ENCODE measurements around the gene CAMK1D.

Gene CAMK1D

DNA sequence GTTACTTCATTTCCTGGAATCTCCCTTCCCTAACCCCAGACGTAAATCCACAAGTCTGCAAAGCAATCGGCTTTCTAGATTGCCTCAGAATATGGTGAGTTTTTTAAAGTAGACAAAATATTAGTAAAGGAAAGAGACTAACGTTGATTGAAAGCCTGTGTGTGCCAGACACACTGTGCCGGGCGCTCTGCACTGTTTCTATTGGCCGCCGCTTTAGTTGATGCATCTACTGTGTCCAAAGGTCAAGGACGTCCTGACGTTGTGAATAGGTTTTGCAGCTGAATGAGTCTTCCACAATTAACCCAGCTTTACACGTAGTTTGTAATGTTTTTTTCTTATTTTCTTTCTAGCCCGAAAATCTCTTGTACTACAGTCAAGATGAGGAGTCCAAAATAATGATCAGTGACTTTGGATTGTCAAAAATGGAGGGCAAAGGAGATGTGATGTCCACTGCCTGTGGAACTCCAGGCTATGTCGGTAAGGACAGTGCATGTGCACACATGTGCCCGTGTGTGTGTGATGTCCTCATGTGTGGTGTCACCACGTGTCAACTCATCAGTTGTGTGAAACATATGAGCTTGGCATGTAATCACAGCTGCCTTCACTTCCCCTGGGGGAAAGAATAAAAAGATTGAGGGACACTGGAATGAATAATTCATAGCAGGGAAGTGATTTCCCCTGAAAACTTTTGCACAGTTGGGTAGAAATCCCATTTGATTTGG, 420.1 kb downstream of the CAMK1D start:
- DNase-seq (ENCODE audit: low spot score): no peak

DNA sequence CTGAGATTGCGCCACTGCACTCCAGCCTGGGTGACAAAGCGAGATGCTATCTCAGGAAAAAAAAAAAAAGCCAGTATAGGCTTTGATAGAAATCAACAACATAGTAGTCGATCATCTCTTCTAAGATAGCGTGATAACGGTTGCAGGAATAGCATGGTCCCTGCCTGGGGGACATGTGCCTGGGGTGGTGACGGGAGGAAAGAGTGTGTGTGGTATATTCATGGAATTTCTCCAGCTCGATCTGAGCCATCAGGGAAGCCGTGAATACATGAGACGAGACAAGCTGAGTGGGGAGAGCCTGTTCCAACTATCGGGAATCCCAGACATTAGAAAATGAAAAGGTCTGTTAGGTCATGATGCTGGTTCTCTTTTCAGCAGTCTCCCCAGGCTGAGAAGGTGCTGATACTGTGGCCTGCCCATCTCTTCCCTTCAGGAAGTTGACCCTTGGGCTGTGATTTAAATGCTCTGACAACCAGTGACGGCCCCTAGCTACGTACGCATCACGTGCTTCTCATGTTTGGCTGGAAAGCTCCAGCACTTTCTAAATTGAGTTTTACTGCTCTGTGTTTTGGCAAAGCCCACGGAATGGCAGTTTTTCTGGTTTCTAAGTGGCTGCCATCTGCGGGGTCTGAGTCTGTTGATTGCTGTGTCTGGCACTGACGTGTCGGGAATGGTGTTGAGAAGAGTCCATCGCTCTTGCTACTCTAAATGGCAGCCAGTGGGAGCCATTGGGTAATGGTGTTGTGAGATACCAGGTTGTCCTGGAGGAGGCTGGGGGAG, 422.8 kb downstream of the CAMK1D start:
- no peak for DNase-seq (ENCODE audit: low spot score)

DNA sequence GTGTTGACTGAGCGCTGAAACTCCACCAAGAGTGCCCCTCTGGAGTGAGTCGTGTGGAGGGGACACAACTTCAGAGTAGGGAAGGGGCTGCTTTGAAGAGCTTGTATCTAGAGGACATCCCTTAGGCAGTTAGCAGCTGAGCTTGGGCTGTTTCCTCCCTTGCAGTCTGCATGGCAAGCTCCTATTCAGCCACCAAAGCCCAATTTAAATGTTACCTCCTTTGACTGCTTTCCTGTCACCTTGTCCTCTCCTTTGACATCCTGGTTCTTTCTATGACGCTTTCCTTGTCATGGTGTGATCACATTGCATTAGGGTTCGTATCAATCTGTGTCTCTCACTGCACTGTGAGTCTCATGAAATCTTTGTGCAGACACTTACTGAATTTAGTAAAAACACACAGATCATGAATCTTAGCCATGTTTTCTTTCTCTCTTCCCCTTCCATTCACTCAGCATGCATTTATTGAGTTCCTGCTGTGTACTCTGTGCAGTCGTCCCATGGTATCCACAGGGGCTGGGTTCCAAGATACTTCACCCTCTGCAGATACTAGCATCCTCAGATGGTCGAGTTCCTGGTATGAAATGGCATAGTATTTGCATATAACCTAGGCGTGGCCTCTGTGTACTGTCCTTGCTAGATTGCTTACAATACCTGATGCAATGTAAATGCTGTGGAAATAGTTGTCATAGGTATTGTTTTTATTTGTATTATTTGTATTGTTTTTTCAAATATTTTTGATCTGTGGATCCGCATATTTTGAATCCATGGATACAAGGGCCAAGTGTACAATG, 423.6 kb downstream of the CAMK1D start:
- no peak for DNase-seq (ENCODE audit: low spot score)

DNA sequence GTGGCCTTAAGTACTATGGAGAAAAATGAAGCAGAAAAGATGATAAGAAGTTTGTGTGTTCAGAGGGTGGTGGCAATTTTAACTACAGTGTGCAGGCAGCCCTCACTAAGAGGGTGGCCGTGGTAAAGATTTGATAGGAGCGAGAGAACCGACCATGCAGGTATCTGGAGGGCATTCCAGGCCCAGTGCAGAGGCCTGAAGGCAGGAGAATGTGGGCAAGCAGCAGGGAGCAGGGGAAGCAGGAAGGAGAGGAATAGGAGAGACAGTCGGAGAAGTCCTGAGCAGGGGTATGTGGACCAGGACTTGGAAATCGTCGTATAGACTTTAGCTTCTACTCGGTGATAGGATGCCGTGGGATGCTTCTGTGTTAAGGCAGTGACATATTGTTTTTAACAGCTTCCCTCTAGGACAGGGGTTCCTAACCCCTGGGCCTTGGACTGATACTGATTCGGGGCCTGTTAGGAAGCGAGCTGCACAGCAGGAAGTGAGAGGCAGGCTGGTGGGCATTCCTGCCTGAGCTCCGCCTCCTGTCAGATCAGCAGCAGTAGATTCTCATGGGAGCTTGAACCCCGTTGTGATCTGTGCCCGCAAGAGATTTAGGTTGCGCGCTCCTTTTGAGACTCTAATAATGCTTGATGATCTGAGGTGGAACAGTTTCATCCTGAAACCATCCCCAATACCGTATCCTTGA, 425.0 kb downstream of the CAMK1D start:
- no peak for DNase-seq (ENCODE audit: low spot score)

DNA sequence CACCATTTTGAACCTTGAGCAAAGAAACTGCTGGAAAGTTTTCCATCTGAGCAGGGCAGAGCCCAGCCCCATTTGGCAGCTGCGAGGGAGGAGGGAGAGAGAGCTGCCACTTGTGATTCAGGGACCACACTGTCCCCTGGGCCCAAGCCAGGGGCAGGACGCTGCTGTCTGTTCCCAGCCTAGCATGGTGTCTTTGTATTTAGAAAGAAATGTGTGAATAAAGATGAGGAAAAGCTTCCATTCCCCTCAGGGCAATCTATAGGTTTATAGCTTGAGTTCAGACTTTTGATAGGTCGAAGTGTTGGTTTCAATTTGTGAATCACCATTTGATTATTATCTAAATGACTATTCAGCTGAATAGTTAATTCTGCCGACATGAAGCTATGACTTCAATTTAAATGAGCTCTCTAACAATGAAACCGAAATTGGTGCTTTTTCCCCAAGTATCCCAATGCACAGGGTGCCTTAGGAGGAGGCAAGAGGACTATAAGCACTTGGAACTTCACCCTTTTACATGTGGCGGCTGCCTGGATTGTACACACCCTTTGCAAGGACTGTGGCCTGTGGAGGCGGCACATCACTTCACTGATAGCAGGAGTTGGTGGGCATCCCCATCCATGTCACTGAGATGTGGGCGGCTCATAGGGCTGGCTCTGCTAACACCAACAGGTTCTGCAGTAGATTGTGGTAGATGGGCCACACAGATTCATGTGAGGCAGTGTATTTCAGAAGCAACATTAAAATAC, 428.7 kb downstream of the CAMK1D start:
- peak; percentile 70 for DNase-seq (ENCODE audit: low spot score)

DNA sequence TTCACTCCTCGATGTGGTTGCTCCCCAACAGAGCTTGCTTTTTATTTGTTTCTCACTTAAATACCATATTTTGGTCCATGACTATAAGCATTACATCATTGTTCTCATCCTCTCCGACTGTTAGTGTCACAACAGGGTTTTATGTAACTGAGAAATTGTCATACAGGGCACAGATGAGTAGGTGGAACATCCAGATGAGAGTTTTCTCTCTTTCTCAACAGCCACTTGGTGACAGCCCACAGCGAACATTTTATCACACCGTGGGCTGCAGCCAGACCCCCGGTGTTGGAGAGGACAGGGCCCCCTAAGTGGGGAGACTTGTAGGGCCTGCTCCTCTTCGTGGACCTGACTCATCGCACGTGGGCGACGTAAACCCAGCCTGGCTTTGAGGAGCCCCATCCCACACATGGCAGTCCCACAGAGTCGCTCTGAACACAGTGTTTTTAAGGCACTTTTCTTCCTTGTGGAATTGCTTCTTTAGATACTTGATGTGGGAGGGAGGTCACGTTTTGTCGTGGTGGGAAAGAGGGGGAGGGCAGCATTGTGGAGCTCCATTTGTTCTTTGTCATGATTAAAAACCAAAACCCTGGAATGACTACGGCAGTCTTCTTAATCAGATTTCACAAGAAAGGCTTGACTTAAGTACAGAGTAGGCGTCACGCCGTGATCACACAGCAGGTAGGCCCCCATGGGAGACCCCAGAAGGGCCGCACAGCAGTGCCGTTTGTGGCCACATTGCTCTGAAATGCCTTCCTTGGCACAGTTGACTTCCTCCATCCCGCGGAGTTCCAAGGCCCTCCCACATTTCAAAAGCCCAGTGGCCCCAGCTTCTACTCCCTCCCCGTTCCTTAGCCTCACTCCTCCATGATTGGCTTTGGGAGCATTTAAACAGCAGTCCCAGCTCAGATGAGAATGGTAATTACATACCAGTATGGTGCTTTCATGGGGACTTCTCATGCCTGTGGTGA, 431.6 kb downstream of the CAMK1D start:
- peak; percentile 66 for DNase-seq (ENCODE audit: low spot score)

DNA sequence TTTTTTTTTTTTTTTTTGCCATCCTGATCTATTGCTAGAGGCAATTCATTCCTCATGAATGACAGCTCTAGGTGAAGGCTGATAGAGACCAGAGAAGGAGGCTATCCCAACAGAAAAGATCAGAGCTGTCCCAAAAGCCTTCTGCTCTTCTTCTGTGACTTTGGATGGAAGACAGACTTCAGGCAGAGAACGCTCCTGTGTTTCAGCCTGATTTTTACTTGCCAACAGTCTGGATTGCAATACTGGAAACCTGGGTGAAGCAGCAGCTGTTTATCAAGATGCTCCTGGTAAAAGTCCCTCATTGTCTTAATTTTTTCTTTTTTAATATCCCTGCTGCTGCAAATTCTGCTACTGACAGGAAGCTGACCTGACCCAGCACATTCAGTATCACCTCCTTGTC, 432.6 kb downstream of the CAMK1D start:
- no peak for DNase-seq (ENCODE audit: low spot score)

DNA sequence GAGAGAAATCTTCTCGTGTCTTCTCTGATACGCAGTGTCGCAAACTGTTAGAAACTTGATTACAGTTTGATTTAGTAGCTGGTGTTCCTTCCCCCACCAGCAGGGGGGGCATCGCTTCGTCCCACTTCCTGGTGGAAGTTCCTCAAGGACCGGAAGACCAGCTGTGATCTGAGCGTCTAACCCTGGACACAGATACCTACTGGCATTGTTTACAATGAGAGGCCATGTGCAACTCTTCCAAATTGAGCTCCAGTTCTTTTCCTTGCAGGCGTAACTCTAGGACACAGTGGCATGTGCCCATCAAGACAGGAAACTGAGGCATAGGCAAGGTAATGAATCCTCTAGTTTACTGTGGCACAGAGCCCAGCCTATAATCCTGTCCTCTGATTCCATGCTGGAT, 433.2 kb downstream of the CAMK1D start:
- no peak for DNase-seq (ENCODE audit: low spot score)

DNA sequence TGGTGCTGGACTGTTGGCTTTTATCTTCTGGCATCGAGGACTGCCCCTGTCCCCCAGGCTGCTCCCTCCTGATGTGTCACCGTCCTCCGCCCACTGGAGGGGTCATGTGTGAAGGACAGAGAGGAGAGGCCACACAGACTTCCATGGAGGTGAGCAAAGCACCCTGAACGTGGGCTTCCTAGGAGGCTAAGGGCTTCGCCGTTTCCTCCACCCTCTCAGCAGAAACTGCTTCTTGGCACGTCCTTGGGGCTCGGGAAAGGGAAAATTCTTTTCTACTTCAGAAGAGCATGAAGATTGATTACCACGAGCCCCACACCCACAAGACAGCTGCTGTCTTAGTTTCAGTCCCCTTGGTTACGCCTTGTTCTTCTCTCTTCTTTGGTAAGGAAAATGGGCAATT, 433.9 kb downstream of the CAMK1D start:
- DNase-seq (ENCODE audit: low spot score): no peak

DNA sequence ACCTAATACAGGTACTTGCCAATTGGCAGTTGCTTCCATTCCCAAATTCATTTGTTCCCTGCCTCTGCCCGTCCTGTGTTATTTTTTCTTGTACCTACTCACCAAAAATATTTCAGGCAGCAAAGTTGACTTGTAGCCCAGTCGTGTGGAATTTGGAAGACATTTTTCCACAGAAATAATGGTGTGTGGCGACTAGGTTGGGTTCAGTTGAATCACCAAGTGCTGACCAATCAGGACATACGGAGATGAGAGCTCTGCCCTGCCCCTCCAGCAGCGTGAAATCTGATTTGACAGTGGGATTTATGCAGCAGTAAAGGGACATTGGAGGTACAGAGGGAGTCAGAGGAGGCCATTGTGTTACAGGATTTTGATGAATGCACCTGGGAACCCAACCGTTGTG, 435.3 kb downstream of the CAMK1D start:
- no peak for DNase-seq (ENCODE audit: low spot score)

DNA sequence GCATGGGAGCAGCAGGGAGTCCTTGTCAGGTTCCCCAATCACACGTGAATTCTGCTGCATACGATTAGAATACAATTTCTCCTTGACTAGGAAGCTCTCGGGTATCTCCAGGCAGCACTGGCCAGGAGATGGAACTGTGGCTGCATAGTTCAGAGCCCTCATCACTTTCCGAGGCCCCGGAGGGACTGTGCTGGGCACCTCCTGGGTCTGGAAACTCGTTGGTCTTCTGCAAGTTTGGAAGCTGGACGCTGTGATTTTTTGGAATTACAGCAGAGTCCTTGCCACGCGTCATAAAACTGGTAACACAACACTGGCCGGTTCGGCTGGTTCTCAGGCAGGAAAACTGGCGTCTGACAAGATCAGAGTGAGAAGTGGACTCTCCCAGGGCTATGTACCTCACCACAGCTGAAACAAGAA, 436.1 kb downstream of the CAMK1D start:
- DNase-seq (ENCODE audit: low spot score): no peak

DNA sequence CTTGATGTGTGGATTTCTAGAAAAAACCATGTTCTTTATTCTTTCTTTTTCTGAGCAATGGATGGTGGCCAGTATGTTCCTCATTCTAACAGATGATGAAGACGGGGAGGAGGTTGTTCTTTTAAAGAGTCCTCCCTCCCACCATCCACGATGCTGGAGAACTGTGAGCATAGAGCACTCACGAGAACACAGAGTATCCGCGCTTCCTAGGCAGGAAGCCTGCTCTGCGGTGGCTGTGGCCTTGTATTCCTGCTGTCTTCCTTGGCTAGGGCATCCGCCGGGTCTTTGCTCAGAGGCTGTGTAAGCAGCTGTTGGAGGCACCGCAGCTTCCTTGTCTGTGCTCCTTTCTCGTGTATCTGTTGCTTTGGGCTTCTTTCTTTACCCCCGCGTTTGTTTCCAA, 437.9 kb downstream of the CAMK1D start:
- DNase-seq (ENCODE audit: low spot score): peak; percentile 58

DNA sequence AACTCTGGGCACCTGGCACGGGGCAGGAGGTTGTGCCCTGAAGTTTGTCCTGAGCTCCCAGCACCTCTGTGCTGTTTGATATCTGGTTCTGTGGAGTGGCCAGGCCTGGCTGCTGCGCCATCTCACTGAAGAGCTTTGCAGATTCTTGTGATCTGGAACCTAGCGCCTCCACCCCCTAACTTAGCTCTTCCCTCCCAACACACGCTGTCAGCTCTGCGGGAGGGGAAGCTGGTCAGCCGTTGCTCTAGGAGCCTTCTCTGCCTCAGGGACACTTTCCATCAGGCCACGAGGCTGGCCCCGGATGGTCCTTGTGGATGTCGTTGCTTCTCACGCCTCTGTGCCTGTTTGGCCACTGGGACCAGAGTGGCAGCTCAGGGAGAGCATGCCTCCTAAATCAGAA, 438.9 kb downstream of the CAMK1D start:
- no peak for DNase-seq (ENCODE audit: low spot score)

DNA sequence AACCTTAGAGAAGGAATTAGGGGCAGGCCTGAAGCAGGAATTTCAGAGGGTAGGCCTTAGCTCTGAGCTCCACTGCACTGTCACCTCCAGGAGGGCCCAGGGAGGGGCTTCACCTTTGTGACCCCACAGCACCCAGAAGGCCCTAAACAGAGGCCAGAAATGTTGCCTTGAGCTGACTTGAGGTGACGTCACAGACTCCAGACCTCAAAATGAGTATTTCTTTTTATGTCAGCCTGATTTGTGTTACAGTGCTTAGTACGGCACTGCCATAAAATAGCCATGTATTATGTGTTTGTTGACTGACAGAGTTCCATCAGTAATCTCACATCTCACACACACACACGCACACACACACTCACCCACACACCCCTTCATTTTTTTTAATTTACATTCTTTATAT, 440.9 kb downstream of the CAMK1D start:
- DNase-seq (ENCODE audit: low spot score): no peak

DNA sequence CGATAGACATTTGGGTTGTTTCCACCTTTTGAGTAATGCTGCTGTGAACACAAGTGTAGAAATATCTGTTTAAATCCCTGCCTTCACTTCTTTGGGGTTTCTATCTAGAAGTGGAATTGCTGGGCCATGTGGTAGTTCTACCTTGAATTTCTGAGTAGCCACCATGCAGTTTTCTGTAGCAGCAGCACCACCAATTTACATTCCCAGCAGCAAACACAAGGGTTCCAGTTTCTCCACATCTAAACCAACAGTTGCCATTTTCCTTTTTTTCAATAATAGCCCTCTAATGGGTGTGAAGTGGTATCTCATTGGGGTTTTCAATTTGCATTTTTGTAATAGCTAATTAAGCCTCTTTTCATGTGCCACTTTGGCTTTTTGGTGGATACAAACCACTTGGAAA, 442.4 kb downstream of the CAMK1D start:
- DNase-seq (ENCODE audit: low spot score): no peak

DNA sequence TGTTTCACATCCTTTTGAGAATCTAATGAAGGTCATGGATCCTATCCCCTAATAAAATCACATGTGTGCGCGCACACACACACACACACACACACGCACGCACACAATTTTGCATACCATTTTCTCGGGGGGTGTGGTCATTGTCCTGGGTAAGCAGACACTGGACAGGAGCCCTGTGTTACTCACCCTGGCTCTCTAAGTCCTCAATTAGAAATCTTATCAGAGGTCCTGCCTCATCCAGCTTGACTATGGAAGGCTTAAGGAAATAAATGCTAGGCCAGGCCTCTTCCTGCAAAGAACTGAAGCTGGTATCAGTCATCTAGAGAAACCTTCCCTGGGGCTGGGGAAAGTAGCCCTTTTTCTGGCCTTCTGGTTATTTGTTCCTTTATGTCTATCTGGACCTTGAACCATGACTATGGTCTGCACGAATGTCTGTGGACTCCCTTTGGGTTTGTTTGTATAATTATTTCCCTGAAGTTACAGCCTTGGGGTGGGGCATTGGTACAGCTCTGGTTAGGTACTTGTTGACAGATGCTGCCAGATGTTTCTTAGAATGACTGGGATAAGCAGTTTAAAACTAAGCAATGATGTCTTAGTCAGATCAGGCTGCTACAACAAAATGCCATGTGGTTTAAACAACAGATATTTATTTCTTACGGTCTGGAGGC, 443.7 kb downstream of the CAMK1D start:
- no peak for DNase-seq (ENCODE audit: low spot score)

DNA sequence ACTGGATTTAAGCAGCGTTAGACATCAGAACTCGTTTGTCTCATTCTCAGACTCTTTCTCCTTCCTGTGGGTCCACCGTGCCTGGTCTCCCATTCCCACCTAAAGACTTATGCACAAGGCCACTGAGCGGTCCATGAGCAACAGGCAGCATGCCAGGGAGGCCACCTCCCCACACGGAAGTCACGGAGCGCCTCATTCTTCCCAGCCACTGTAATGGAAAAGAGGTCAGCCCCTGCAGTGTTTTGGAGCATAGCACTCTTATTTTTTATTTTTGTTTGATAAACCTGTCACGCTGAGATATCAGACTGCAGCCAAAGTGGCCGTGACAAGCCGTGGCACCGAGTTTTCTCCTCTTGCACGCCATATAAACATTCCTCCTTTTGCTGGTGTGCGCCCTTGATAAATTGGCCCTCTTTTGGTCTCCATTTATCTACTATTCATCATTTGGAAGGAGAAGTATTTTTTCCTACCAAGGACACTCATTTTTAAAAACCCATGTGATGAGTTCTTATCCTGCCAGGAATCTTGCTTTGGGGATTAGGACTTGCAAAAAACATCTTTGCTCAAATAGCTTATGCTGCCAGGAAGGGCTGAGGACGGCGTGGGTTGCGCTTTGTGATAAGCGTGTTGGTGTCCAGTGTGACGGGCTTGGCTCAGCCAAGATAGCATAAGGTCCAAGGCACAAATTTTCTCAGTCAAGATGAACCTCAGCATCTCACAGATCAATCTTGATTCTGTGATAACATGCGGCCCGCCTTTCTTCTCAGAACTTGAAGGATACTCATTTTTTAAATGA, 446.2 kb downstream of the CAMK1D start:
- DNase-seq (ENCODE audit: low spot score): no peak

DNA sequence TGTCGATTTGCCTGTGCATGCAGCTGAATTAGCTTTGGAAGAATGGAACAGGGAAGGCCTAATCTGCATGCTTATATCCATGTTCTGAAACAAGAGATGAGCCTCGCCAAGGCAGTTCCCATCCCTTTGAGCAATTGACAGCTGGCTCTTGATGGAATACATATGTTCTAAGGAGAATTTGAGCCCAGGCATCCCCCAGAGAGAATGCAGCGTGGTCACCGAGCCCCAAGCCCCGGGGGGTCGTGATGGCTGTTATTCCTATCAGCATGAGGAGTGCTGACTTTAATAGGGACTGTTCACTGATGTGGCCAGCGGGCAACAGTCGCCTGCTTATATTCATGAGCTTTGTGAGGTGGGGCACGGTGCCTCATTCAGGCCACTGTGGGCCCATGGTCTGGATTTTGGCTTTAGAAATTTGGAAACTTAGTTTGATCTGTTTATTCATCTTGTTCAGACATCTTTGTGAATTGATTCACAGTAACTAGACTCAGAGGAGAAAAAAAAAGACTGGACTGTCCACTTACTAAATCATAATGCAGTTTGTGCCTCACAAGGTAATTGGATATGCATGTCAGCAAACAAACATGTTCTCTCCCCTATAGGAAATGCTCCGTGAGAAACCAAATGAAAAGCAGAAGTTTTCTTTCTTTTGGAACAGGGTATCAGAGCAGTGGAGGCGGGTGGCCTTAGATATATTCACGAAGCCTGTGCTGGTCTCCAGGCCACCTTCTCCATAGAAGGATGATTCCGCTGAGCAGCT, 447.2 kb downstream of the CAMK1D start:
- DNase-seq (ENCODE audit: low spot score): no peak
